GM19452 (cell line): ENCODE measurements around the gene ZNF569.
"Not testable (repeated sequence)": the region's sequence is repeated elsewhere in the genome, so short reads cannot be mapped to it uniquely, and the experiment has no call there.

ENCODE experiments used
- ATAC-seq: cut with Tn5 transposase; IDR thresholded peaks from one replicate; pipeline ENCODE4 v1.9.1; 2021; ENCODE audit not compliant: unreplicated experiment

The ZNF569 gene

DNA sequence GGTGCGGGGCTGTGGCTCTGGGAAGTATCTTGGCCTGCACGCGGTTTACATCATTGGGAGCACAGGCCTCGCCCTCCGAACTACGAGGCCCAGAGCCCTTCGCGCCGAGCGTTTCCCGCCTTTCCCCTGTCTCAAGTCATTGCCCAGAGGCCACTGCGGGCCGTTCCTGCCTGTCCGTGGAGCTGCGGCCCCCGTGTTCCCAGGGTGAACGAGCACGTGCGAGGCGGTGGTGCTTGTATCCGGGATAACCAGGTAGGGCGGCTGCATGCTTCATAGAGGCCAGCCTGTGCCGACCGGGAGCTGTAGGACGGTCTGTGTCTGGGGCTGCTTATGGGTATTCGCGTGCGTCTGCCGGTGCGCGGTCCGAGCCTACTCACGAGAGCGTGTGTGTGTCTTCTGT is 63.8 kb downstream of the ZNF569 start:
- no peak for ATAC-seq

GRCh38 chr19:37401078-37401477 is 66.2 kb downstream of the ZNF569 start:
- no peak for ATAC-seq

DNA sequence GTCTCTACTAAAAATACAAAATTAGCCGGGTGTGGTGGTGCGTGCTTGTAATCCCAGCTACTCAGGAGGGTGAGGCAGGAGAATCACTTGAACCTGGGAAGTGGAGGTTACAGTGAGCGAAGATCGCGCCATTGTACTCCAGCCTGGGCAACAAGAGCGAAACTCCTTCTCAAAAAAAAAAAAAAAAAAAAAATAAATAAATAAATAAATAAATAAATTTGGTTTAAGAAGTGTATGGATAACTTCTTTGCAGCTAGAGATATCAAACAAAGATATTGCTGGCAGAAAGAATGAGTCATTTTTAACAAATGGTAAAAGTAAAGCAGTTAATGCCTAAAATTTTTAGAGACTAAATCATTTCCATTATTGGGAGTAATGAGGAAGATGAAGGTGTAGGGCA is 75.8 kb downstream of the ZNF569 start:
- ATAC-seq: not testable (repeated sequence)

DNA sequence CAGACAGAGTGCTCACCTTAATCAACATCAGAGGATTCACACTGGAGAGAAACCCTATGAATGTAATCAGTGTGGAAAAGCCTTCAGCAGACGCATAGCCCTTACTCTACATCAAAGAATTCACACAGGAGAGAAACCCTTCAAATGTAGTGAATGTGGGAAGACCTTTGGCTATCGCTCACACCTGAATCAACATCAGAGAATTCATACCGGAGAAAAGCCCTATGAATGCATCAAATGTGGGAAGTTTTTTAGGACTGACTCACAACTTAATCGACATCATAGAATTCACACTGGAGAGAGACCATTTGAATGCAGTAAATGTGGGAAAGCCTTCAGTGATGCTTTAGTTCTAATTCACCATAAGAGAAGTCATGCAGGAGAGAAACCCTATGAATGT is 78.0 kb downstream of the ZNF569 start:
- ATAC-seq: no peak

DNA sequence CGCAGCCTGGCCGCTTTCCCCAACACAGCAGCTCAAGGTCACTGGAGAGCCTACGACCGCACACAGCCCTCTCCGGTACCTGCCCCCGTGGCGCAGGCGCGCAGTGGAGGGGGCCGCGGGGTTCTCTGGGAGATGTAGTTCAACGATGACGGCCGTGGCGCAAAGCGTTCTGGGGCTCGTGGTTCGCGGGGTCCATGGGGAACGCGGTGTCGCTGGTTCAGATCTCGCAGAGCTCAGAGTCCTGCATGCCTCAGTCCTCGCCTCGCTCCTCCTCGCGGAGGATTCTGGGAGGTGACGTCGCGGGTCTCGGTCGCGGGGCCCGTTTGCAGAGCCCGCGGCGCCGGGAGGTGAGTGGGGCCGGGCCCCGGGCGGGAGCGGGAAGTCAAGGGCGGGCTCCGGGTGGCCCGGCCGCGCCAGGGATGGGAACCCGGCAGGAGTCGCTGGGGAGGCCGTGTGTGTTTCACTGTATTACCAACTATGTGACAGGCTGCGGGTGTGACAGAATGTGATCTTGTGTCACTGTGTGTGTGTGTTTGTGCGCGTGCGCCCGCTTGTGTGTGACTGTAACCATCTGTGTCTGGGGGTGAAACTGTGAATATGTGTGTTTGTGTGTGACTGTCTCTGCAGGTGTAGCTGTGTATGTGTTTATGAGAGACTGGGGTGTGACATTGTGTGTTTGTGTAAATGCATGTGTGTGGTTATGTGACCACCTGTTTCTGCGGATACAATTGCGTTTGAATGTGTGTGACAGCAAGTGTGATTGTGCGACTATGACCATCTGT is 96.2 kb downstream of the ZNF569 start, which contains the start of gene ZNF527:
Gene ZNF527, plus strand, starts transcription at position 220 of the 782 bp plus-strand sequence. CDS start 3,100 bp downstream, outside the sequence.
- peak; percentile 93 for ATAC-seq

- ATAC-seq: peak; percentile 24
Observed at GRCh38 chr19:37370386-37370879, 96.8 kb downstream of the ZNF569 start.

DNA sequence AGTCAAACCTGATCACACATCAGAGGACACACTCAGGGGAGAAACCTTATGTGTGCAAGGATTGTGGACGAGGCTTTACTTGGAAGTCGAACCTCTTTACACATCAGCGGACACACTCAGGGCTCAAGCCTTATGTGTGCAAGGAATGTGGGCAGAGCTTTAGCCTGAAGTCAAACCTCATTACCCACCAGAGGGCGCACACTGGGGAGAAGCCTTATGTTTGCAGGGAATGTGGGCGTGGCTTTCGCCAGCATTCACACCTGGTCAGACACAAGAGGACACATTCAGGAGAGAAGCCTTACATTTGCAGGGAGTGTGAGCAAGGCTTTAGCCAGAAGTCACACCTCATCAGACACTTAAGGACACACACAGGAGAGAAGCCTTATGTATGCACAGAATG is 104.5 kb downstream of the ZNF569 start:
- no peak for ATAC-seq

DNA sequence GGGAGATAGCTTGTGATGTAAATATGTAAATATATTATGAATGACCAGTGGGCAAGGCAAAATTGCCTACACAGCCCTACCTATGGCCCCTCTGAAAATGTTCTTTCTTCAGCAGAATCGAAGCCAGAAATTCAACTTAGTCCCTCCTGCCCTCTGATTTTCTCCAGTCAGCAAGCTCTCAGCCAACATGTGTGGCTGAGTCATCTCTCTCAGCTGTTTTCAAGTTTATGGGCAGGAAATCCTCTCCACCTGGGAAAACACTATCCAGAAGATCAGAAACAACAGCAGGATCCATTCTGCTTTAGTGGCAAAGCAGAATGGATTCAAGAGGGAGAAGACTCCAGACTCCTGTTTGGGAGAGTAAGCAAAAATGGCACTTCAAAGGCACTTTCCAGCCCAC is 105.2 kb downstream of the ZNF569 start:
- ATAC-seq: no peak
